Measurements from ENCODE around the gene RFTN1.

DNA sequence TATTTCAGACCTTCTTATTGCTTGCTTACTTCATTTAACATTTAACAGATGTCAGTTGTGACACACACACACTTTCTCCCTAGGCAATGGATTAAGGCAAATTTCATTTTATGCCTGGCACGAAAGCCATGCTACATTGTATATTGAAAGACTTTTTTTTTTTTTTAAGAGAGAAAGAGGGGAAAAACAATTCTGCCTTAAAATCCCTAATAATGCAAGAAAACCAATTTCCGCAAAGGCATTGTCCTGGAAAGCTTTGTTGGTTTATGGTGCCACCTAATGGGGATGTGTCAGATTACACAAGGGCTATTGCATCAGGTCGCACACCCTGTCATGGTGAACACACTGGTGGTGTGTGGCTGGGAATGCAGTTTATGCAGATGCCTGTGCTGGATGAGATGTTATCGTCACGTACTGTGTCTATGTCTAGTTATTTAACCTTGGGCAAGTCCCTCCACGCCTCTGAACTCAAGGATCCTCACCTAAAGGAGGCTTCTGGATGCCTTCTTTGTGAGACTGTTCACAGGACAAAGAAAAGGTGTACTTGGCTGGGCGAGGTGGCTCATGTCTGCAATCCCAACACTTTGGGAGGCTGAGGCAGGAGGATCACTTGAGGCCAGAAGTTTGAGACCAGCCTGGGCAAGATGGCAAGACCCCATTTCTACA lies 37.3 kb upstream of the RFTN1 start:
- peak; percentile 57 to 91 (median 87) for TF ChIP-seq CTCF (IDR thresholded peaks at IDR 0.05)
- no peak for TF ChIP-seq POLR2A (IDR thresholded peaks at IDR 0.05)
- TF ChIP-seq EP300 (IDR thresholded peaks at IDR 0.05) = no peak

All from ovary (tissue), 3 donors.